ENCODE data around the gene NUP50.
"Not testable (repeated sequence)": the region's sequence is repeated elsewhere in the genome, so short reads cannot be mapped to it uniquely, and the experiment has no call there.

Gene NUP50

GRCh38 chr22:45162531-45162930 lies 1.2 kb upstream of the NUP50 start:
- no peak for DNase-seq

- no peak for DNase-seq
Measured at GRCh38 chr22:45163099-45163450, 650 bp upstream of the NUP50 start.

- no peak for DNase-seq
Measured at GRCh38 chr22:45164270-45165088, 754 bp downstream of the NUP50 start.

GRCh38 chr22:45166932-45167331 lies 3.2 kb downstream of the NUP50 start:
- no peak for DNase-seq

- no peak for DNase-seq
Measured at GRCh38 chr22:45169591-45170466, 6.1 kb downstream of the NUP50 start.

- DNase-seq: no peak
Measured at GRCh38 chr22:45171830-45172229, 8.1 kb downstream of the NUP50 start.

- DNase-seq: no peak
Measured at GRCh38 chr22:45172881-45173585, 9.3 kb downstream of the NUP50 start.

GRCh38 chr22:45179276-45180049 lies 15.7 kb downstream of the NUP50 start:
- DNase-seq: no peak

- no peak for DNase-seq
Measured at GRCh38 chr22:45180146-45180679, 16.5 kb downstream of the NUP50 start.

GRCh38 chr22:45181240-45181639 lies 17.5 kb downstream of the NUP50 start:
- DNase-seq: no peak

- DNase-seq: no peak
Measured at GRCh38 chr22:45181766-45182165, 18.0 kb downstream of the NUP50 start.

GRCh38 chr22:45183974-45184373 lies 20.2 kb downstream of the NUP50 start:
- no peak for DNase-seq

GRCh38 chr22:45185718-45186514 lies 22.2 kb downstream of the NUP50 start:
- DNase-seq: no peak

- DNase-seq: no peak
Measured at GRCh38 chr22:45187891-45188290, 24.2 kb downstream of the NUP50 start.

- no peak for DNase-seq
Measured at GRCh38 chr22:45188779-45189178, 25.1 kb downstream of the NUP50 start.

- DNase-seq: no peak
Measured at GRCh38 chr22:45190202-45190872, 26.6 kb downstream of the NUP50 start.

GRCh38 chr22:45191746-45192145 lies 28.0 kb downstream of the NUP50 start:
- DNase-seq: not testable (repeated sequence)

GRCh38 chr22:45192701-45193187 lies 29.0 kb downstream of the NUP50 start:
- DNase-seq: no peak

- no peak for DNase-seq
Measured at GRCh38 chr22:45194686-45195085, 31.0 kb downstream of the NUP50 start.

GRCh38 chr22:45195616-45196015 lies 31.9 kb downstream of the NUP50 start:
- DNase-seq: no peak

- DNase-seq: no peak
Measured at GRCh38 chr22:45196308-45196707, 32.6 kb downstream of the NUP50 start.

Data from NCI-H1105 (cell line).